ENCODE results near the gene PAN3.

- TF ChIP-seq POLR2AphosphoS5 (IDR thresholded peaks at IDR 0.05; ENCODE audit: low read depth): no peak
- TF ChIP-seq EZH2 (IDR thresholded peaks at IDR 0.05; ENCODE audit: low read depth, unreplicated experiment): no peak
- peak in 1 of 2 experiments; percentile 3; a peak in 1 of 4 replicates for TF ChIP-seq CTCF (conservative IDR thresholded peaks at IDR 0.05; ENCODE audit: low read depth in 2 of 2)
- no peak for TF ChIP-seq EZH2phosphoT487 (IDR thresholded peaks at IDR 0.05; ENCODE audit: unreplicated experiment)
- TF ChIP-seq ETS1 (IDR thresholded peaks at IDR 0.05): no peak
- TF ChIP-seq JUNB (IDR thresholded peaks at IDR 0.05; ENCODE audit: unreplicated experiment): no peak
- TF ChIP-seq CREB1 (CRISPR knock-in tag; IDR thresholded peaks at IDR 0.05; ENCODE audit: low read depth): no peak
- no peak for TF ChIP-seq REST (IDR thresholded peaks at IDR 0.05; ENCODE audit: unreplicated experiment)
- no peak for TF ChIP-seq NANOG (IDR thresholded peaks at IDR 0.05; ENCODE audit: borderline replicate concordance)
- TF ChIP-seq ZNF331 (CRISPR knock-in tag; IDR thresholded peaks at IDR 0.05; ENCODE audit: low read depth): no peak
- no peak for TF ChIP-seq STAT1 (IDR thresholded peaks at IDR 0.05; ENCODE audit: unreplicated experiment)
- TF ChIP-seq ZNF462 (CRISPR knock-in tag; IDR thresholded peaks at IDR 0.05): no peak
These were observed 60.7 kb downstream of the PAN3 start for GRCh38 chr13:28199089-28199488.

All from GM23338 (cell line).